ENCODE results near the gene UNC93B1.

GRCh38 chr11:67998150-67999045 lies 5.5 kb downstream of the UNC93B1 start:
- TF ChIP-seq POLR2A (IDR thresholded peaks at IDR 0.05; ENCODE audit: low read length) (no peak), GATA1 (IDR thresholded peaks at IDR 0.05; ENCODE audit: low read depth, low read length) (no peak)

Data from erythroblast (primary cell).